ENCODE measurements around the gene DR1.

DR1 gene

DNA sequence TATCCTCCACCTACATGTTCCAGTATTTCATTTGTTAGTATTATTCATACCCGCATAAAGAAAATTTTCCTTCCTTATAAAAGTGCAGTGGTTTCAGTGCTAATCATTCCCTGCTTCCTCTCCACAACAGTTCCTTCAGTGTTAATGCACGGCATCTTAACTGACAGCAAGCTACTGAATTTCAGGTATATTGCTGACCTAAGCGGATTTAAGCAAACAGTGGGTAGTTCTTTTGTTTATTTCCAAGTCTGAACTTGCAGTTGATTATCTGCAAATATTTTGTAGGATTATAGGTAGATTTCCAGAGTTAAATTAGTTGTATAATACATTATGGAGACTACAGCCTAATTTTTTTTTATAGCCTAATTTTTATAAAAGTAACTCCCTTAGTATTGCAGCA, 15.1 kb upstream of the DR1 start:
- H3K9me3 ChIP-seq (ENCODE audit: severe bottlenecking), result no peaks in the 10 kb centered on the region
- no peak overlapping the region for H3K27ac ChIP-seq
- DNase-seq, result no peak
- TF ChIP-seq, protein P1, sequence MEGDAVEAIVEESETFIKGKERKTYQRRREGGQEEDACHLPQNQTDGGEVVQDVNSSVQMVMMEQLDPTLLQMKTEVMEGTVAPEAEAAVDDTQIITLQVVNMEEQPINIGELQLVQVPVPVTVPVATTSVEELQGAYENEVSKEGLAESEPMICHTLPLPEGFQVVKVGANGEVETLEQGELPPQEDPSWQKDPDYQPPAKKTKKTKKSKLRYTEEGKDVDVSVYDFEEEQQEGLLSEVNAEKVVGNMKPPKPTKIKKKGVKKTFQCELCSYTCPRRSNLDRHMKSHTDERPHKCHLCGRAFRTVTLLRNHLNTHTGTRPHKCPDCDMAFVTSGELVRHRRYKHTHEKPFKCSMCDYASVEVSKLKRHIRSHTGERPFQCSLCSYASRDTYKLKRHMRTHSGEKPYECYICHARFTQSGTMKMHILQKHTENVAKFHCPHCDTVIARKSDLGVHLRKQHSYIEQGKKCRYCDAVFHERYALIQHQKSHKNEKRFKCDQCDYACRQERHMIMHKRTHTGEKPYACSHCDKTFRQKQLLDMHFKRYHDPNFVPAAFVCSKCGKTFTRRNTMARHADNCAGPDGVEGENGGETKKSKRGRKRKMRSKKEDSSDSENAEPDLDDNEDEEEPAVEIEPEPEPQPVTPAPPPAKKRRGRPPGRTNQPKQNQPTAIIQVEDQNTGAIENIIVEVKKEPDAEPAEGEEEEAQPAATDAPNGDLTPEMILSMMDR (IDR thresholded peaks at IDR 0.05; ENCODE audit: low read depth, low read length), result no peak
- no peak overlapping the region for H3K4me3 ChIP-seq (ENCODE audit: low read depth, low read length)
- no peaks in the 10 kb centered on the region for H3K36me3 ChIP-seq
- no peaks in the 10 kb centered on the region for H3K27me3 ChIP-seq (ENCODE audit: insufficient read depth, low read depth, severe bottlenecking)

DNA sequence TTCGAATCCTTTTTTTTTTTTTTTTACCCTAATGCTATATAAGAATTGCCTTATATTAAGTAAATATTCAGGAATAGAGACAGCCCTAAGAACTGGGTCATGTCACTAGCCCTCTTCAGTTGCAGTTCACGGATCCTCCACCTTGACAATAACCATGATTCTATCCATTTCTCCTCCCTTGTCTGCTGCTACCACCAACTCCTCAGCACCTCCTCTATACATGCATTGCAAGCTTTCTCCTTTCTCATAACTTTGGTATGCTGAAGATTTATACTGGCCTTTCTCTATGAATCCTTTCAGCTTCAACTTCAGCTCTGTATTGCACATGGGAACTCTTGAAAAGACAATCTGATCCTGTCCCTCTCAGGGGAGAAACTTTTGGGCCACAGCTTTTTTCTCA, 14.3 kb upstream of the DR1 start:
- H3K36me3 ChIP-seq, result no peaks in the 10 kb centered on the region
- no peaks in the 10 kb centered on the region for H3K27me3 ChIP-seq (ENCODE audit: insufficient read depth, low read depth, severe bottlenecking)
- H3K9me3 ChIP-seq (ENCODE audit: severe bottlenecking), result no peaks in the 10 kb centered on the region
- H3K4me3 ChIP-seq (ENCODE audit: low read depth, low read length), result no peak overlapping the region
- H3K27ac ChIP-seq, result no peak overlapping the region
- TF ChIP-seq, protein P1 (IDR thresholded peaks at IDR 0.05; ENCODE audit: low read depth, low read length), result no peak
- no peak for DNase-seq

DNA sequence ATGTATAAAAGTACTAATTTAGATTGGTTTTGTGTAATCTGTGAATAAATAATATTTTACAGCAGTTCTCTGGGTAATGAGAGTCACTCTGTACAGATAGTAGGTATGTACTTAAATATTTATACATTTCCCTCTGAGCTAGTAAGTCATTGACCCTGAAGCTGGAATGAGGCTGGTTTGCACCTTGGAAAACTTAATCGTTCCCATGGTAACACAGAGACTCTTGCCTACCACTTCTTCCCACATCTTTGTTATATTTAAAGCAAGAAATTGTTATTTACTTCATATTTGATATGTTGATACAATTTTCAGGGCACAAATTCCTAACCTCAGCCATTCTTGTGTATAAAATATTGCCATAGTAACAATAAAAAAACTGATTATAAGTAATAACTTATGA, 13.3 kb upstream of the DR1 start:
- no peaks in the 10 kb centered on the region for H3K36me3 ChIP-seq
- H3K4me3 ChIP-seq (ENCODE audit: low read depth, low read length), result no peak overlapping the region
- TF ChIP-seq, protein P1 (IDR thresholded peaks at IDR 0.05; ENCODE audit: low read depth, low read length), result no peak
- H3K9me3 ChIP-seq (ENCODE audit: severe bottlenecking), result no peaks in the 10 kb centered on the region
- no peaks in the 10 kb centered on the region for H3K27me3 ChIP-seq (ENCODE audit: insufficient read depth, low read depth, severe bottlenecking)
- no peak for DNase-seq
- H3K27ac ChIP-seq, result no peak overlapping the region

DNA sequence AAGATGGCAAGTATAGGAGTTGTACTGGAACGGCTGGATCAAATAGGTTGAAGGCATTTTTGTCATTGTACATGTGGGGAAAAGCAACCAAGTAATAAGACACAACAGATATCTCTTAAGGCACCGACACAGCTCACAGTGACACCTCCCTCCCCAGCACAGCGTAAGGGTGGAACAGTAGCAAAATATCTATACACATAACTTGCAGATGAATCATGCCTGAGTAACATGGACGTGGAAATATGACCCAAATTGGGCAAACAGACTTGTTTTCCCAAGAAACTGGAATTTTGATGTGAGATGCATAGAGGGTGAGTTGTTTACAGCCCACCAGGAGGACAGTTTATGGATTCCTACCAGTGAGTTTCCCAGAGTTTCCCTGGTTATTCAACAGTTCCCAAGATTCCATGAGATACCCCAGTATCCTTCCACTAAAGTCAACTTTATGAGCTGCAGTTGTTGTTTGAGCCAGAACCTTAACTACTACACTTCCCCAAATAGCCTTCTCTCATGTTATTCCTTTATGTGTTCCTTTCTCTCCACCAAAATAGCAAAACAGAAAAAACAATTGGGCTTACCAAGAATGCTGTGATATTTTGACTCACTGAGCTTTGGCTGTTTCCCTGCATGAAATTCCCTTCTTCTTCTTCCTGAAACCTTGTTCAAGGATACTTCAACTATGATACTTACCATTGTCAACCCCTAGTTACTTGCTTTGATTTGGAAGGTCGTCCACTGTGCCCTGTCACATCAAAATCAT, 7.1 kb upstream of the DR1 start:
- Histone ChIP-seq H3K27ac (no peak overlapping the region), H3K4me3 (ENCODE audit: low read depth, low read length) (no peak overlapping the region)

DNA sequence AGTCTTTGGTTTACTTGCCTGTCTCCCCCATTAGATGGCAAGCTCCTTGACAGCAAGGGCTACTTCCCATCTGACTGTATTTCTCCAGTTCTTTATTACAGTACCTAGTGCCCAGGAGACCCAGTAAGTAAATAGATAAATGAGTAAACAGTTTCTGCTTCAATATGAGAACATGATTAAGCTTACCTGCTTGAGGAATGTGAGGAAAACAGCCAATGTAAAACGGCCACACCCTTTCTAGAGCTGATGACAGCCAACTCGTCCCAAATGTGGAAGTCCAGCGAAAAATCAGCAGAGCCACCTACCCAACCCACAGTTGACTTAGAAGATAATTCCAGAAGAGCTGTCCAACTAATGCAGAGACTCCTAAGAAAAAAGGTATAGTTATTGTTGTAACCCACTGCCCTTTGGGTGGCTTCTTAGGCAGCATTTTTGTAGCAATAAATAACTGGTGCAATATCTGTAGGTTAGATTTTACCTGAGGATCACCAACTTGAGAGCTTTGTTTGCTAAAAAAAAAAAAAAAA, 6.5 kb upstream of the DR1 start:
- TF ChIP-seq, protein P1 (IDR thresholded peaks at IDR 0.05; ENCODE audit: low read depth, low read length), result no peak
- no peaks in the 10 kb centered on the region for H3K9me3 ChIP-seq (ENCODE audit: severe bottlenecking)
- no peak for DNase-seq
- H3K27ac ChIP-seq, result no peak overlapping the region
- no peak overlapping the region for H3K4me3 ChIP-seq (ENCODE audit: low read depth, low read length)
- H3K27me3 ChIP-seq (ENCODE audit: insufficient read depth, low read depth, severe bottlenecking), result no peaks in the 10 kb centered on the region
- H3K36me3 ChIP-seq, result no peaks in the 10 kb centered on the region; the same call in 1 of the 2 replicates

More for the DNA sequence above, 7.1 kb upstream of the DR1 start:
- Histone ChIP-seq H3K27me3 (ENCODE audit: insufficient read depth, low read depth, severe bottlenecking) (no peaks in the 10 kb centered on the region), H3K9me3 (ENCODE audit: severe bottlenecking) (no peaks in the 10 kb centered on the region), H3K36me3 (no peaks in the 10 kb centered on the region; the same call in 1 of the 2 replicates)
- TF ChIP-seq, protein P1 (IDR thresholded peaks at IDR 0.05; ENCODE audit: low read depth, low read length), result no peak
- no peak for DNase-seq

Measured in WERI-Rb-1 (cell line).